K562 (cell line): ENCODE data around the gene RAB14. TPM values are rescaled to one million over a fixed set of nuclear protein-coding genes. Genes with fewer than 3 reads are reported as not detected.

Experiments
- C11orf30 ChIP-seq: fragments of 450-650 bp; IDR thresholded peaks from 2 replicates; pipeline ENCODE4 v1.6.1; 2016; ENCODE audit warnings: low read depth, mild to moderate bottlenecking
- CREB1 ChIP-seq, 2 experiments: sonication (generic) in 1 of 2; formaldehyde crosslinking in 1 of 2; IDR thresholded peaks; 2 replicates each; pipeline versions ENCODE4 v1.6.1 to v1.8.0; 2012 to 2022; ENCODE audit warnings: inconsistent platforms in 1 of 2, mild to moderate bottlenecking in 1 of 2, missing genetic modification reagents in 1 of 2, moderate library complexity in 1 of 2
- CTCF ChIP-seq, 3 experiments: IDR thresholded peaks in 2 of 3; conservative IDR thresholded peaks in 1 of 3; 2 replicates each; pipeline ENCODE4 v1.5.1; 2011 to 2012; ENCODE audit warnings: low read length in 3 of 3, mild to moderate bottlenecking in 3 of 3, control low read depth in 2 of 3, improper control_type of control experiment in 1 of 3, inconsistent platforms in 1 of 3, low read depth in 1 of 3, mixed read lengths in 1 of 3, moderate library complexity in 1 of 3; ENCODE audit not compliant: insufficient read depth in 2 of 3
- GTF3C2 ChIP-seq: IDR thresholded peaks from 3 replicates; pipeline ENCODE4 v1.6.1; 2011; ENCODE audit warnings: borderline replicate concordance, mild to moderate bottlenecking, moderate library complexity; ENCODE audit not compliant: insufficient read length; ENCODE audit errors: extremely low read depth
- HINFP ChIP-seq: fragments of 450-650 bp; conservative IDR thresholded peaks from 2 replicates; pipeline ENCODE4 v1.6.1; 2016; ENCODE audit warnings: missing genetic modification characterization, low read depth, mild to moderate bottlenecking, control low read depth, missing compliant biosample characterization
- IRF9 ChIP-seq: fragments of 450-650 bp; IDR thresholded peaks from 2 replicates; pipeline ENCODE4 v1.6.1; 2016; ENCODE audit warnings: missing biosample characterization, missing genetic modification characterization
- MEF2D ChIP-seq: conservative IDR thresholded peaks from 2 replicates; pipeline ENCODE4 v1.6.1; 2016; ENCODE audit warnings: low read depth, missing genetic modification characterization, missing compliant biosample characterization
- MNT ChIP-seq, 2 experiments: fragments of 450-650 bp; conservative IDR thresholded peaks; 2 replicates each; pipeline ENCODE4 v1.6.1; 2017; ENCODE audit warnings: mild to moderate bottlenecking in 2 of 2, moderate library complexity in 2 of 2
- NELFE ChIP-seq: IDR thresholded peaks from 2 replicates; pipeline ENCODE4 v1.6.1; 2011; ENCODE audit warnings: mild to moderate bottlenecking; ENCODE audit not compliant: insufficient read depth, insufficient read length
- NFYB ChIP-seq: IDR thresholded peaks from 2 replicates; pipeline ENCODE4 v1.6.1; 2011; ENCODE audit warnings: mild to moderate bottlenecking, moderate library complexity; ENCODE audit not compliant: insufficient read length; ENCODE audit errors: extremely low read depth
- RBM25 ChIP-seq: fragments of 200-400 bp; formaldehyde crosslinking; IDR thresholded peaks from 2 replicates; pipeline ENCODE4 v1.6.1; 2018; ENCODE audit warnings: low read length, low read depth, moderate library complexity; ENCODE audit not compliant: severe bottlenecking
- SOX6 ChIP-seq: fragments of 450-650 bp; IDR thresholded peaks from 2 replicates; pipeline ENCODE4 v1.6.1; 2014; ENCODE audit warnings: mild to moderate bottlenecking
- ZFP91 ChIP-seq: sonication (generic); formaldehyde crosslinking; IDR thresholded peaks from 2 replicates; pipeline ENCODE4 v1.8.0; 2022; ENCODE audit warnings: mild to moderate bottlenecking, missing genetic modification reagents
- polyA plus RNA-seq, 8 experiments: library from polyadenylated mRNA; depleted of rRNA in 4 of 8; stranded (reverse) in 5 of 8; unstranded in 3 of 8; fragments of >200 nt; fragmentation: Nextera tagmentation in 2 of 8; fragmentation: Illumina TruSeq in 1 of 8; extraction: Ambion mirVana in 2 of 8; extraction: Trizol in 1 of 8; gene quantifications; 2 replicates each; pipeline versions ENCODE4 v1.2.1 to v1.2.3, GENCODE V29; 2011 to 2014; ENCODE audit warnings: inconsistent platforms in 1 of 8, missing spikeins in 1 of 8
- total RNA-seq, 7 experiments: library from RNA; depleted of rRNA in 6 of 7; stranded (reverse); fragments of >200 nt in 6 of 7; fragmentation: Illumina TruSeq in 2 of 7; extraction: Trizol in 2 of 7; gene quantifications; 2 replicates each; pipeline versions ENCODE4 v1.2.1 to v1.2.3, GENCODE V29; 2011 to 2021; ENCODE audit warnings: low replicate concordance in 1 of 7

Gene RAB14
- total and polyA plus RNA-seq, 9 of the 15 experiments (the other 6 are each of a cell fraction or from before 2014, with no cell fraction given), result 10.3 to 41.8 (median 20.9) TPM

- TF ChIP-seq GTF3C2 (no peak), C11orf30 (no peak), SOX6 (no peak), HINFP (tag) (no peak), MEF2D (tag) (no peak), NFYB (no peak), RBM25 (no peak), CTCF (IDR thresholded peaks at IDR 0.05 in 2 of 3, conservative IDR thresholded peaks at IDR 0.05 in 1 of 3; ENCODE audit: insufficient read depth in 2 of 3, low read depth in 1 of 3, low read length in 3 of 3) (no peak), CREB1 (IDR thresholded peaks at IDR 0.05) (no peak), CREB1 (CRISPR knock-in tag; IDR thresholded peaks at IDR 0.05) (no peak), ZFP91 (no peak), NELFE (no peak), IRF9 (no peak), MNT (conservative IDR thresholded peaks at IDR 0.05) (no peak)
Measured at GRCh38 chr9:121201045-121201737, 478 bp downstream of the RAB14 start (continued).
